ENCODE measurements around the gene DCAF8L1.
"Not testable (repeated sequence)": the region's sequence is repeated elsewhere in the genome, so short reads cannot be mapped to it uniquely, and the experiment has no call there.

DCAF8L1 gene

DNA sequence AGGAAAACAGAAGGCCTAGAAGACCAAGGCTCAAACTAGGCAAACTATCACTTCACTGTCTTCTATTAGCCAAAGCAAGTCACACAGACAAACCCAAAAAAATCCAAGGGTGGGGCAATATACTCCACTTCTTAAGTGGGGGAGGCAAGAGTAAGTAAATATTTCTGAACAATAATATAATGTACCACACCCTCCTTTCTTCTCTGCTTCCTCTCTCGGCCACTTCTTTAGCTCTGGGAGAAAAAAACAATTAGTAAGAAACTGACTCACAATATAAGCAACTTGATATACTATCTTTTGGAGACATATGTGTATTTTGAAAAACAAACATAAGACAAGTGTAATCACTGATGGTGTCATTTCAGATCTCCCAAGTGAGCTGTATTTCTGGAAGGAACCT is 14.8 kb downstream of the DCAF8L1 start:
- DNase-seq (ENCODE audit: low spot score in 2 of 2) (no peak), ATAC-seq (ENCODE audit: low read depth) (no peak)
- no peak overlapping the region for H3K4me3 Mint-ChIP-seq
- no peaks in the 10 kb centered on the region for H3K9me3 Mint-ChIP-seq
- H3K4me1 Mint-ChIP-seq: no peaks in the 10 kb centered on the region
- H3K36me3 Mint-ChIP-seq: no peaks in the 10 kb centered on the region
- H3K27me3 Mint-ChIP-seq: no peaks in the 10 kb centered on the region
- no peak overlapping the region for H3K27ac Mint-ChIP-seq

DNA sequence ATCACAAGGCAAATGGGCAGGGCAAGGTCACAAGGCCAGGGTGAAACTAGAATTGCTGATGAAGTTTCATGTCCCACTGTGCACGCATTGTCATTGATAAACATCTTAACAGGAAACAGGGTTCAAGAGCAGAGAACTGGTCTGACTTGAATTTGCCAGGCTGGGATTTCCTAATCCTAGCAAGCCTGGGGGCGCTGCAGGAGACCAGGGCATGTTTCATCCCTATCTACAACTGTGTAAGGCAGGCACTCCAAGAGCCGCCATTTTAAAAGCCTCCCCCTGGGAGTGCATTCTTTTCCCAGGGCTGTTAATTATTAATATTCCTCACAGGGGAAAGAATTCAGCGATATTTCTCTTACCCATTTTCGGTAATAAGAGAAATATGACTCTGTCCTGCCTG is 15.9 kb downstream of the DCAF8L1 start:
- not testable (repeated sequence) for DNase-seq (ENCODE audit: low spot score in 2 of 2); ATAC-seq (ENCODE audit: low read depth); H3K4me1 Mint-ChIP-seq; H3K9me3 Mint-ChIP-seq; H3K4me3 Mint-ChIP-seq; H3K36me3 Mint-ChIP-seq; H3K27me3 Mint-ChIP-seq; H3K27ac Mint-ChIP-seq

DNA sequence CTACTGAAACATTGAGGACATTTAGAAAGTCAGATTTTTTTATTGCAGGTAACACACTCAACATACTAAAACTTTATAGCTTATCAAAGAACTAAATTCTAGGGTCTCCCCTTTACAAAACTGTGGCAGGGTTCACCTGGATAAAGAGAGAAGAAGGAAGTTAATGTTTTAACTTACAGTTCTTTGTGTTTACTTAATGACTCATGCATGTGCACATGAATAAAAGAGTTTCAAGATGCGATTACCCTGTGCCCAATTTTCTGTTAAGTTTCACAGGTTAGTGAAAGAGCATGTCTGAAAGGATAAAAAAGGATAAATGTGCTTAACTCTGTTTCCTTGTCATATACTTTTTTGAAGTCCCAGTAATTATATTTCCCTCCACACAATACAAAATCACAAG is 16.8 kb downstream of the DCAF8L1 start:
- no peaks in the 10 kb centered on the region for H3K36me3 Mint-ChIP-seq
- H3K9me3 Mint-ChIP-seq: peaks cover 6% of the 10 kb centered on the region
- DNase-seq (ENCODE audit: low spot score in 2 of 2) (no peak), ATAC-seq (ENCODE audit: low read depth) (no peak)
- H3K27me3 Mint-ChIP-seq: no peaks in the 10 kb centered on the region
- H3K4me3 Mint-ChIP-seq: no peak overlapping the region
- no peak overlapping the region for H3K27ac Mint-ChIP-seq
- H3K4me1 Mint-ChIP-seq: no peaks in the 10 kb centered on the region

DNA sequence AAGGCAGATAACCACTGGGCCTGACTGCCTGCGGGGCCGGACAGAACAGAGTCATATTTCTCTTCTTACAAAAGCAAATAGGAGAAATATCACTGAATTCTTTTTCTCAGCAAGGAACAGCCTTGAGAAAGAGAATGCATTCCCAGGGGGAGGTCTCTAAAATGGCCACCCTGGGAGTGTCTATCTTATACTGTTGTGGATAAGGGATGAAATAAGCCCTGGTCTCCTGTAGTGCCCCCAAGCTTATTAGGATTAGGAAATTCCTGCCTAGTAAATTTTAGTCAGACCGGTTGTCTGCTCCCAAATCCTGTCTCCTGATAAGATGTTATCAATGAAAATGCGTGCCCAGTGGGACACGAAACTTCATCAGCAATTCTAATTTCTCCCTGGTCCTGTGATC is 20.8 kb downstream of the DCAF8L1 start:
- not testable (repeated sequence) for ATAC-seq (ENCODE audit: low read depth); H3K27ac Mint-ChIP-seq; H3K4me1 Mint-ChIP-seq; H3K4me3 Mint-ChIP-seq; H3K9me3 Mint-ChIP-seq; DNase-seq (ENCODE audit: low spot score in 2 of 2); H3K36me3 Mint-ChIP-seq; H3K27me3 Mint-ChIP-seq

DNA sequence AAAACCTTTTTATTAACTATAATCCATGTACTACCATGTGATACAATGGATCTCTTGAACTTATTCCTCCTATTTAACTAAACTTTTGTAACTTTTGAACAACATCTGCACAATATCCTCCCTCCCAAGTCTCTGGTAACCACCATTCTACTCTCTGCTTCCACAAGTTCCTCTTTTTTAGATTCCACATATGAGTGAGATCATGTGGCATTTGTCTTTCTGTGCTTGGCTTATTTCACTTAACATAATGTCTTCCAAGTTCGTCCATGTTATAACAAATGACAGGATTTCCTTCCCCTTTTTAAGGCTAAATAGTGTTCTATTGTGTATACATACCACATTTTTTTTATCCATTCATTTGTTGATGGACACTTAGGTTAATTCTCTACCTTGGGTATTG is 28.1 kb downstream of the DCAF8L1 start:
- Mint-ChIP-seq H3K36me3 (no peaks in the 10 kb centered on the region), H3K4me3 (no peak overlapping the region), H3K4me1 (no peaks in the 10 kb centered on the region), H3K27ac (no peak overlapping the region), H3K27me3 (no peaks in the 10 kb centered on the region), H3K9me3 (peaks cover 3% of the 10 kb centered on the region)
- ATAC-seq (ENCODE audit: low read depth) (no peak), DNase-seq (ENCODE audit: low spot score in 2 of 2) (no peak)

DNA sequence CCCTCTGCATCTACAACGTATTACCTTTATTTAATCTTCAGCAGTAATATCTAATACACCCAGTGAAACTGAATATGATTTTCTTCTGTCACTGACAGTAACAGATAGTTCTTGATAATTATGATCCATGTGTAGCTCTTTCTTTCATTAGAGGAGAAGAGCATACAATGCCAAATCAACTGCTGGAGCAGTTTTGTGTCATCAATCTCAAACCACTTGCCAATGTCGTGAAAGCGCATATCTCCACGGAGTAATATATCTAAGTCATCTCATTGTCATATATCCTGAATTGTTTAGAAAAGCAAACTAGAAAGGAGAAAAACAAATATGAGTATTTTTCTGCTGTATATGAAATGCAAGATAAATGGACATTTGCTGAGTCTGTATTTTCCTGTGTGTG is 47.9 kb downstream of the DCAF8L1 start:
- Mint-ChIP-seq H3K27ac (no peak overlapping the region), H3K9me3 (no peaks in the 10 kb centered on the region), H3K36me3 (no peaks in the 10 kb centered on the region), H3K4me1 (no peaks in the 10 kb centered on the region), H3K27me3 (no peaks in the 10 kb centered on the region), H3K4me3 (no peak overlapping the region)
- ATAC-seq (ENCODE audit: low read depth) (no peak), DNase-seq (ENCODE audit: low spot score in 2 of 2) (no peak)
